Omental fat pad (tissue), 4 donors: Measurements from ENCODE around the gene NBEA. TPM values are rescaled to one million over a fixed set of nuclear protein-coding genes. Genes with fewer than 3 reads are reported as not detected.

Source experiments
- ATAC-seq: fragments of 150-250 bp; one replicate; pipeline ENCODE4 v1.9.1; 2016; ENCODE audit warnings: mild to moderate bottlenecking, moderate library complexity; ENCODE audit not compliant: low FRiP score
- DNase-seq: peaks from one replicate; pipeline ENCODE4 v3.0.0-alpha.2; 2019; ENCODE audit warnings: low spot score
- CTCF ChIP-seq, 3 donors: fragments of 450-650 bp; IDR thresholded peaks; one replicate each; pipeline ENCODE4 v1.5.1; 2016 to 2017; ENCODE audit warnings: antibody characterized with exemption in 3 of 3, mild to moderate bottlenecking in 3 of 3, moderate library complexity in 2 of 3
- total RNA-seq, 4 donors: library from RNA; depleted of rRNA; stranded (reverse); fragments of >200 nt; gene quantifications; one replicate each; pipeline ENCODE4 v1.1.0, GENCODE V29; 2016

The NBEA gene
- total RNA-seq, 4 donors from 2014 or later, result 4.3 to 10.7 (median 6.1) TPM

DNA sequence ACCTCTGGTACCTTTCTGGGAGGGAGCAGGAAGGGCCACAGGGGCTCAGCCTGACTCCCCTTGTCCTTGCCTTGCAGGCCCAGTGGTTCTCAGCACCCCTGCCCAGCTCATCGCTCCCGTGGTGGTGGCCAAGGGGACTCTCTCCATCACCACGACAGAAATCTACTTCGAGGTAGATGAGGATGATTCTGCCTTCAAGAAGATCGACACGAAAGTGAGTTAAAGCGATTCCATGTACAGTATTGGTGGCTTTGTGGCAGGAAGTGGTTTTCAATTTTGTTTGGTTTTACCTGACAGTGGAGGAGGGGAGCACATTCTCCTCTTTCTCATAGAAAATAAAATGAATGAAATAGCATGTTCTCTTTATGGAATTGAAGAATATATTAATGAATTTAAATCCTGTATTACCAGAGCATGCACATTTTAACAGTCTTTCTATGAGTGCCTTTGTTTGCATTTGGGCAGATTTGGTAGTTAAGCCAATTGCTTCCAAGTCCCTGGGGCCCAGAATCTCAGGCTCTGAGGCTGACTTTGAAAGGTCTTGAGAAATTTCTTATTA lies 530.3 kb downstream of the NBEA start:
- TF ChIP-seq CTCF (IDR thresholded peaks at IDR 0.05), result no peak
- no peak for ATAC-seq
- no peak for DNase-seq

GRCh38 chr13:35473206-35473775 lies 531.2 kb downstream of the NBEA start:
- no peak for TF ChIP-seq CTCF (IDR thresholded peaks at IDR 0.05)
- ATAC-seq, result no peak
- no peak for DNase-seq

DNA sequence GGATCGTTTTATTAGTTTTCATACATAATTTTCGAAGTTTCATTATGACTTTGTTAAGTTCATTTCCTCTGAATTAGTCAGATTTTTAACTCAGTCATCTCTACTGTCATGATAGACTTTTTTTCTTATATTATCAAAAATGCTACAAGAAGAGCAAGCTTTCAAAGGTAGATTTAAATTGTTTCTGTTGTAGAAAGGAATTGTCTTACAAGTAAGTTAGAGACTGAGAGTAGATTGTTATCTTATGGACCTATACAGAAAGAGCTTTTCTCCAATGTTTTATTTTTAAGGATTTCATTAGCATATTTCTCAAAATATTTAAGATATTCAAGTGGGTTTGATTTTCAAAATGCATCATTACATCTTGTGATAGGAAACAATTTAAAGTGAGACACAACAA lies 531.7 kb downstream of the NBEA start:
- ATAC-seq, result no peak
- DNase-seq, result no peak
- no peak for TF ChIP-seq CTCF (IDR thresholded peaks at IDR 0.05)

- TF ChIP-seq CTCF (IDR thresholded peaks at IDR 0.05), result no peak
- DNase-seq (no peak), ATAC-seq (no peak)
These were observed 532.6 kb downstream of the NBEA start for GRCh38 chr13:35474496-35475211.

DNA sequence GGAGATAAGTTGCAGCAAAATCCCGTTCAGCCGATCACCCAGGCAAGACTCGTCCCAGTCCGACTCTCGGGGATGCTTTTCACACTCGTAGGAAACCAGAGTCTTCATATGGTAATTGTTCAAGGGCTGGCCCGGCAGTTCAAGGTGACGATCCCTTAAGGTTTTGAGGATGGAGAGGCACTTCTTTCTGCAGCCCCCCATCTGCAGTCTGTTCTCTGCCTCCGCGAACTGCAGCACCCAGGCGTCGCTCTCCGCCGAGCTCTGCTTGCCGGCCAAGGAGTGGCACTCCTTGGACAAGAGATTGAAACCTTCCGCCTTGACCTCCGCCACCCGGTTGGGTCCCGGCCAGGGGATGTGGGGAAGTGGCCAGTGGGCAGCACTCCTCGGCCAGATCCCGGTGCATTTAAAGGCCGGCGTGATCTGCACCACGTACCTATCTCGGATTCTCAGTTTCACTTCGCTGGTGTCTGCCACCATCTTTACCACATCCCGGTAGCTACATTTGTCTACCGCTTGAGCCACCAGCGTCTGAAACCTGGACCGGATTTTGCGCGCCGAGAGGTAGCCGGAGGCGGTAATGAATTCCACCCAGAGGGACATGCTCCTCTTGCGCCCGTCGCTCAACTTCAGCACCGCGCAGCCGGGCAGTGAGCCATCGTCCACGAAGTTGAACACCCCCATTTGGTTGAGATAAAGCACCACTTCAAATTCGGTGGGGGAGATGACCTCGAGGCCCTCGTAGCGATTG lies 533.3 kb downstream of the NBEA start:
- DNase-seq (no peak), ATAC-seq (no peak)
- no peak for TF ChIP-seq CTCF (IDR thresholded peaks at IDR 0.05)

- DNase-seq (no peak), ATAC-seq (no peak)
- TF ChIP-seq CTCF (IDR thresholded peaks at IDR 0.05), result no peak
These were observed 534.2 kb downstream of the NBEA start, which contains the start of gene MAB21L1 for GRCh38 chr13:35475960-35476943. Gene MAB21L1, minus strand, starts transcription at chr13:35476689. Its CDS starts 551 bp downstream, at chr13:35476138.
